HT1080 (cell line): Measurements from ENCODE around the gene RABIF. TPM values are rescaled to one million over a fixed set of nuclear protein-coding genes. Genes with fewer than 3 reads are reported as not detected.

ENCODE experiments used
- DNase-seq: peaks from one replicate; pipeline ENCODE4 v3.0.0-alpha.2; 2015; ENCODE audit warnings: low read depth
- total RNA-seq: library from RNA; depleted of rRNA; stranded (reverse); fragments of >200 nt; shearing (Covaris generic); gene quantifications from 2 replicates; pipeline ENCODE4 v1.2.3, GENCODE V29; 2014

RABIF gene
- total RNA-seq, 1 experiment from 2014 or later, result 13.8 TPM

- no peak for DNase-seq
Observed at GRCh38 chr1:202873026-202873425, 15.9 kb downstream of the RABIF start.

DNA sequence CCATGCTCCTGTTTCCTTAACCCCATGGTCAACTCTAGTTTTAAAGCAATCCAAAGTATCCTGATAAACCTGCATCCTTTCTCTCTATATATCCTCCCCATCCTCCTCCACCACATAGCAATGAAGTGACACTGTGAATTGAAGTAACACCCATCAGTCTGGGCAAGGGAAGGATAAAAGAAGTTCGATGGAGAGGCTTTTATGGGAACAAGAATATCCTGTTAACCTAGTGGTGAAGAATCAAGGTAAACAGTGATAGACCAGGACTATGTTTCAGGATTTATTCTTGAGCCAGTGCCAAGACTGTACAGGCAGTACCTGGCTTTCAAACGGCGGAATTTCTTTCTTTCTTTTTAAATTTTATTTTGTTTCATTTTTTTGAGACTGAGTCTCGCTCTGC, 17.6 kb downstream of the RABIF start:
- DNase-seq, result no peak

GRCh38 chr1:202862679-202863560, 26.0 kb downstream of the RABIF start:
- DNase-seq, result no peak

- peak; percentile 86 for DNase-seq
Observed at GRCh38 chr1:202861420-202862132, 27.4 kb downstream of the RABIF start.

DNA sequence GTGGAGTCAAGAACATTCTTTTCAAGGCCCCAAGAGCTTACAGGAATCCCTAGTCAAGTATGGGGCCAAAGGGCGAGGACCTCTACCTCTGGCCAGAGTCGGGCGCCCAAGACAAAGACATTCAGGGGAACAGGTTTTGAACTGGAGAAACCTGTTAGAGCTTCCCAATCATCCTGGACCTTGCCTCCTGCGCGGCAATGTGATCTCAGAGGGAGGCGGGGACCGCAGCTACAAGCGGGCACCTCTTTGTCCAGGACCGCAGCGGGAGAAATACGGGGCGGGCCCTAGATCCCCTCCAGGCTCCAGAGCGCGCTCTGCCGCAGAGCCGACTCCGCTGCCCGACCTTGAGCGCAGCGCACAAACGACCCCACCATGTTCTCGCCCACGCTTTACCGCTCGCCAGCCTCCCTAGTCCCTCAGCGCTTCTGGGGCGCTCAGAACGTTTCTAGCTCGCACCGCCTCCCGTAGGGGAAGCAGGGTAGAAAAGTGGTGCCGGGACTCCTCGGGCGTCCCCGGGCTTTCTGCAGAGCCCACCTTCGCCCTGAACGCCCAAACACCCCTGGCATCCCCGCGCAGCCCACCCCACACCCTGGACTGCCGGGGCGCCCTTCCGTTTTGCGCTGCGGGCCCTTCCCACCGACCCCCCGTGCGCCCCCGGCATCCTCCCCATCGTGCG, 28.1 kb downstream of the RABIF start:
- peak; percentile 31 for DNase-seq

DNA sequence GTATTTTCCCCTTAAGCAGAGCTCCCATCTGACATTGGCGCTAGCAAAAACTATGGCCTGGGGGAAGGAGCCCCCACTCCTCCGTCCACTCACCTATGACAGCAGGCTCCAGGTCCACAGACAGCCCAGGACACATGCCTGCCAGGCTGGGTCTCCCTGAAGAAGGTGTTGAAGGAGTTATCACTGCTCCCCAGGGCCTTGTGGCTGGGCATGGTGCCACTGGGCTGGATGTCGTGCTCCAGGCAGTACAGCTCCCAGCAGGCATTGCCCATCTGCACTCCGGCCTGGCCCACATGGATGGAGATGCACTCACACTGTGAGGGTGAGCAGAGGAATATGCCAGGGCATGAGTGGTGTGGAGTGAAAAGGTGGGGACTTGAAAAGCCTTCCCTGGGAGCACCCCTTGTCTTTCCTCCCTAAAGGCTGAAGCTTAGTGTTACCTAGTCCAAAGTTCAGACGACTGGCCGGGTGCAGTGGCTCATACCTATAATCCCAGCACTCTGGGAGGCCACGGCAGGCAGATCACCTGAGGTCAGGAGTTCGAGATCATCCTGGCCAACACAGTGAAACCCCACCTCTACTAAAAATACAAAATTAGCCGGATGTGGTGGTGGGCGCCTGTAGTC, 30.0 kb downstream of the RABIF start:
- no peak for DNase-seq

- DNase-seq, result no peak
Observed at GRCh38 chr1:202858331-202858730, 30.6 kb downstream of the RABIF start.

DNA sequence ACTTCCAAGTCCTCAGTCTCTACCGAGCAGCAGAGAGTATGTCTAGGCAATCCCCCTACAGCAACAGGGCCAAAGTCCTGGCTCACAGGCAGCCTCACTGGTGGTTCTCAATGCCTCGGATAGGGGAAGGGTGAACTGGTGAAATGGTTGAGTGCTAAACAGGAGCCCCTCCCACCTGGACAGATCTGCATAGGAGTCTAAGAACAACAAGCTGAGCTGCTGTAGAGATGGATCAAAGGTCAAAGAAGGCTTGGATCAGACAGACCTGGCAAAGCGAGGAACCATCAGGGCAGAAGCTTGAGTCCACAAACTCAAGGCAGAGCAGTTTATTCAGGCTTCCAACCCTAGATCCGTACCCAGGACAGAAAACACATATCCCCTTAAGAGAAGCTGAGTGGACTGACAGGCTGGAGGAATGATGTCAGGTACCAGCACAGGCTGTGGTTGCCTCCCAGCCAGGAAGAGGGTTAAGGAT, 31.8 kb downstream of the RABIF start:
- DNase-seq, result no peak

- DNase-seq, result no peak
Observed at GRCh38 chr1:202856014-202856413, 32.9 kb downstream of the RABIF start.

DNA sequence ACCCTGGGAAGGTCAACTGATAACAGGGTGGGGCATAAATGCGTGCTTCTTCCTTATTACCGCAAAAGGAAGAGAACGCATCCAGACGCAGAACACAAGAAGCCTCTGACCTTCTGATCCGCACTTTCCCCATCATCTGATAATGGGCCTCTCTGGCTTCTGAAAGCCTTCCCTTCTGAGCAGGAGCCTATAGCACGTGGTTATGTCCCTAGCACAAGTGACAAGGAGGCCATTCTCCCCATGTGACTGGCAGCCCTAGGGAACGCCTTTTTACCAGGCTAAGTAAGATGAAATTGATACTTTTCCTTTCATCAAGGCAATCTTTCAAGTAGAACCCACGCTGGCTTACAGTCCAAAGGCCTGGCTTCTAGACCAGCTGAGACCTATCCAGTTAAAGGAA, 34.2 kb downstream of the RABIF start:
- DNase-seq, result no peak

DNA sequence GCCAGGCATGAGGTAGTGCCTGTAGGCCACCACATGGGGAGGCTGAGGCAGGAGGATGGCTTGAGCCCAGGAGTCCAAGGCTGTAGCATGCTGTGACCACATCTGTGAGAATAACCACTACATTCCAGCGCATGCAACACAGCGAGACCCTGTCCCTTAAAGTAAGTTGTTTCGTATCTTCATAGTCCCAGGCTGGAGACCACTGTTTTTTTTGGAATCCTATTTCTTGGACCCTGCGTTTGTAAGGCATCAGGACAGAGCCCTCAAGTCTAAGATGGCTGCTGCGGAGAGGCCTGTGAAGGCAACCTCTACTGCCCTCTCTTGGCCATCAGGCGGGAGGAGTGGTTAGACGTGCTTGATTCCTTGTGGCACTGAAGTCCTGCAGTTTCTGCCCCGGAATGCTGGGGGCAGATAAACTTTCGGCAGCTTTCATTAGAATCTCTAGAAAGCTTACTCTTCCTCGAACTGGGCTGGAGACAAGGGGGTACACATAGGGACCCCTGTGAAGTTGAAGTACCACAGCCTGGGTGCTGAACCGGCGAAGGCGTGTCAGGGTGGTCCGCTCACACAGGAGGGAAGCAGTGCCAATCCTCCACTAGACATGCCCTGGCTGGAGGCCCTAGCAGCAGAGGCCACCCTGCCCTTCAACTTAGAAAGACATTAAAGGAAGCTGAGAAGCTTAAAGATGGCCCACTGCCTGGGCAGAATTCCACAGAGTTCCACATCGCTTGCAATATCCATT, 36.6 kb downstream of the RABIF start:
- DNase-seq, result peak; percentile 64

DNA sequence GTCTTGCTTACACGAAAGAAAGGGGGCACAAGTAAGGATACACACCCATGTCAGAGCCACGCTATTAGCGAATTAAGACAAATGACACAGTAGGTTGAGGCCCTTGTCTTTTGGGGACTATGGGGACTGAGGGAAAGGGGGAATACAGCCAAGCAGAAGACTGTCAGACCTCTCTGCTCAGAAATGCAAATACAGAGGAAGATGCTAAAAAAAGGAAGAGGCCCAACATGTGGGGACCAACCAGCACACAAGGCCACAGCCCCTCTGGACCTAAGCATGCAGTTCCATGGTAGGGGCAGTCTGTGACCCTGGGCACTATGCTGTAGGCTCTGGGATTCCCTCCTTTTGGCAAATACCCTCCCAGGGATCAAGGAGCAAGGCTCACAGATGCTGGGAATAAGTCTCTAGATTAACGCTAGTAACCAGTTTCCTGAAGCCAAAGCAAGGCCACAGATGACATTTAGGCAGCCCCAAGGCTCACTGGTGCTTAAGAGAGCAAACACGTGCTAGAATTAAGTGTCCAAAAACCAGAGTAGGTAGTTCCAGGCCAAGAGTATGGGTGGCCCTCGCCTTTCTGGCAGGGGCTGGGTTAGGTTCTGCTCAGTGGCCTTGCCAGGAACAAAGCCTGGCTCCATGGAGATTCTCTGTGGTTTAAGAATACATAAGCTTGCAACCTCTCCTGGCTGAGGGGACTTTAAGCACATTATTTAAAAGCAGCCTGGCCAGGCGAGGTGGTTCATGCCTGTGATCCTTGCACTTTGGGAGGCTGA, 38.2 kb downstream of the RABIF start:
- DNase-seq, result no peak

GRCh38 chr1:202848191-202848542, 40.8 kb downstream of the RABIF start:
- no peak for DNase-seq

- DNase-seq, result no peak
Observed at GRCh38 chr1:202844935-202845334, 44.0 kb downstream of the RABIF start.

DNA sequence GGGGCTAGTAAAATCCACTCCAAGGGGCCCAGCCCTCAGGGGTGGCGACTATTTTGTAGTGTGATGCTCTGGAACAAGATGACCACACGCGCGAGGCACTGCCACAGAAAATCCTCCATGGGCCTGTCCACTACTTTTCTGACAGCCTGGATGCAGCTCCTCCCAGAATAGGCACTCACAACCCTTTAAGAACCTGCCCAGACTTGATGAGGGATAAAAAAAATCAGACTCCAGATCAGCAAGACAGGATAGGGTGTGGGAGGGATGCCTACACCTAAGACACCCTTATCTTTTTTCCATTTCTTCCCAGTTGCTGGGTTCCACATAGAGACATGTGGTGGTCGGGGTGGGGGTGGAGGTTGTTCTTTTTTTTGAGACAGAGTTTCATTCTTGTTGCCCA, 44.7 kb downstream of the RABIF start:
- no peak for DNase-seq

GRCh38 chr1:202843081-202843480, 45.9 kb downstream of the RABIF start:
- DNase-seq, result no peak

DNA sequence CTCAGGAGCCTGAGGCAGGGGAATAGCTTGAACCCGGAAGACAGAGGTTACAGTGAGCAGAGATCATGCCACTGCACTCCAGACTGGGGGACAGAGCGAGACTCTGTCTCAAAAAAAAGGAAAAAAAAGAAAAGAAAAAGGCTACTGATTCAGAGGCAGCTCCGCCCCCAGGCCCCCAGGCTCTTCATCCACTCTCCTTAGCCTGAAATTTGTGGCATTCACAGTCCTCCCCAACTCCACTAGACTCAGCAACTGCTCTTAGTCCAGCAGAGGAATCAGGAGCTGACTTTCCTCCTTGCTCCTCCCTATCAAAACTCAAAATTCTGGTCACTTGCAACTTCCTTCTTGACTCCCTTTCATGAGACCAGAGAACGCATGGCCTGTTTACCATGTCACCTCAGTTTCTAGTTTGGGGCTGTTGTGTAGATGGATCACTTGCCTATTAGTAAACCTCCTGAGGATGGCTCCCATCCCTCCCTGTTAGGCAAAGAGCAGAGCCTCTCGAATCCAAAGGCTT, 51.1 kb downstream of the RABIF start:
- DNase-seq, result no peak

- no peak for DNase-seq
Observed at GRCh38 chr1:202836623-202837403, 52.1 kb downstream of the RABIF start.

DNA sequence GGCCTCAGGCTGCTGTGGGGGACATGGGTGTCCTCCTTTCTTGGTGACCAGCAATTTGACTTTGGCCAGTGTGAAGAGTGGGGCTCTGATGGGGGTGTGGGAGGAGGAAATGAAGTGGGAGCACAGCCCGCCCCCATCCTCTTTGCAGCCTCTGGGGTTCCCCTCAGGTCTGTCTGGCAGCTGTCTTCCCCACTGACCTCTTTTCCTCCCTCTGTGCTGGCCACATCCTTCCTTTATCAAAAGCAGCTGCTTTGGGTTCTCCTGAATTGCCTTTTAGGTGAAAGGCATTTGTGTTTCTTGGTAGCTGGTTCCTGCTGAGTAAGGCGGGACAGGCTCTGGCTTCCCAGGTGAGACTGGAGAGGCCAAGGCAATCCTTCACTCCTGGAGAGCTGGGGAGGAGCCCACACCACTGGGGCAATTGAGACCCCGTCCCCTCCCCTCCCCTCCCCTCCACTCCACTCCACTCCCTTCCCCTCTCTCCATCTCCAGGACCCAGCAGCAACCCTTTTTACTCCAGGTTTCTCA, 53.3 kb downstream of the RABIF start:
- DNase-seq, result no peak
